H9 (cell line): ENCODE measurements around the gene SNCB. TPM values are rescaled to one million over a fixed set of nuclear protein-coding genes. Genes with fewer than 3 reads are reported as not detected.
A peak's percentile ranks its signal among the peaks of the same experiment; 100 is the strongest.

Source experiments
- DNase-seq: peaks from one replicate; pipeline ENCODE4 v3.0.0-alpha.2; 2017
- H2AFZ ChIP-seq: one replicate; pipeline ENCODE4 v1.6.1; 2013; ENCODE audit warnings: mild to moderate bottlenecking, low read length, control low read depth, moderate library complexity
- H2AK5ac ChIP-seq: 2 replicates; pipeline ENCODE4 v1.6.1; 2013; ENCODE audit warnings: low read length, control low read depth, mixed read lengths; ENCODE audit not compliant: insufficient read length
- H2BK120ac ChIP-seq: one replicate; pipeline ENCODE4 v1.6.1; 2013; ENCODE audit warnings: low read depth, mild to moderate bottlenecking, low read length, control low read depth, inconsistent platforms; ENCODE audit not compliant: poor library complexity, severe bottlenecking
- H2BK12ac ChIP-seq: 2 replicates; pipeline ENCODE4 v1.6.1; 2013; ENCODE audit warnings: low read length, control low read depth, mixed read lengths, low read depth; ENCODE audit not compliant: insufficient read length
- H2BK15ac ChIP-seq: 2 replicates; pipeline ENCODE4 v1.6.1; 2013; ENCODE audit warnings: low read depth, low read length, control low read depth
- H2BK20ac ChIP-seq: one replicate; pipeline ENCODE4 v1.6.1; 2013; ENCODE audit warnings: low read depth, mild to moderate bottlenecking, low read length, control low read depth, inconsistent platforms; ENCODE audit not compliant: poor library complexity, severe bottlenecking
- H2BK5ac ChIP-seq: 2 replicates; pipeline ENCODE4 v1.6.1; 2013; ENCODE audit warnings: low read length, control low read depth, mixed read lengths; ENCODE audit not compliant: insufficient read length
- H3K14ac ChIP-seq: 2 replicates; pipeline ENCODE4 v1.6.1; 2013; ENCODE audit warnings: low read length, control low read depth; ENCODE audit not compliant: insufficient read depth
- H3K18ac ChIP-seq: 2 replicates; pipeline ENCODE4 v1.6.1; 2013; ENCODE audit warnings: low read depth, mild to moderate bottlenecking, mixed read lengths, low read length, control low read depth; ENCODE audit not compliant: insufficient read length
- H3K23ac ChIP-seq: 2 replicates; pipeline ENCODE4 v1.6.1; 2013; ENCODE audit warnings: low read length, control low read depth, mixed read lengths, low read depth; ENCODE audit not compliant: insufficient read length
- H3K23me2 ChIP-seq: 2 replicates; pipeline ENCODE4 v1.6.1; 2013; ENCODE audit warnings: low read depth, mild to moderate bottlenecking, mixed read lengths, low read length, control low read depth; ENCODE audit not compliant: insufficient read length, poor library complexity, severe bottlenecking
- H3K27ac ChIP-seq: 2 replicates; pipeline ENCODE4 v1.5.1; 2013; ENCODE audit warnings: low read length, control low read depth, mixed read lengths, low read depth; ENCODE audit not compliant: insufficient read length
- H3K27me3 ChIP-seq: 2 replicates; pipeline ENCODE4 v1.6.1; 2013; ENCODE audit warnings: low read length, control low read depth, inconsistent platforms; ENCODE audit not compliant: insufficient read depth
- H3K4ac ChIP-seq: 2 replicates; pipeline ENCODE4 v1.6.1; 2013; ENCODE audit warnings: low read depth, mild to moderate bottlenecking, control low read depth, inconsistent platforms, low read length, moderate library complexity
- H3K4me1 ChIP-seq: 2 replicates; pipeline ENCODE4 v1.6.1; 2013; ENCODE audit warnings: low read length, control low read depth, inconsistent platforms; ENCODE audit not compliant: insufficient read depth
- H3K4me2 ChIP-seq: 2 replicates; pipeline ENCODE4 v1.6.1; 2013; ENCODE audit warnings: low read length, control low read depth, mixed read lengths; ENCODE audit not compliant: insufficient read length, insufficient read depth
- H3K56ac ChIP-seq: 2 replicates; pipeline ENCODE4 v1.6.1; 2013; ENCODE audit warnings: low read depth, mild to moderate bottlenecking, mixed read lengths, low read length, control low read depth; ENCODE audit not compliant: insufficient read length
- H3K79me1 ChIP-seq: 2 replicates; pipeline ENCODE4 v1.6.1; 2013; ENCODE audit warnings: low read depth, mild to moderate bottlenecking, moderate library complexity, low read length, control low read depth, inconsistent platforms; ENCODE audit not compliant: insufficient read depth, poor library complexity, severe bottlenecking
- H3K79me2 ChIP-seq: 2 replicates; pipeline ENCODE4 v1.6.1; 2013; ENCODE audit warnings: low read length, control low read depth, inconsistent platforms; ENCODE audit not compliant: insufficient read depth
- H3K9ac ChIP-seq: 2 replicates; pipeline ENCODE4 v1.6.1; 2013; ENCODE audit warnings: low read length, control low read depth, mixed read lengths; ENCODE audit not compliant: insufficient read length; ENCODE audit errors: extremely low read depth
- H3K9me3 ChIP-seq: one replicate; pipeline ENCODE4 v1.6.1; 2013; ENCODE audit warnings: low read depth, low read length, inconsistent platforms; ENCODE audit not compliant: control insufficient read depth
- H3T11ph ChIP-seq: one replicate; pipeline ENCODE4 v1.6.1; 2013; ENCODE audit warnings: mild to moderate bottlenecking, low read length, control low read depth, inconsistent platforms
- H4K20me1 ChIP-seq: one replicate; pipeline ENCODE4 v1.6.1; 2013; ENCODE audit not compliant: control insufficient read depth, insufficient read length, insufficient read depth
- H4K5ac ChIP-seq: 2 replicates; pipeline ENCODE4 v1.6.1; 2013; ENCODE audit warnings: low read depth, mild to moderate bottlenecking, mixed read lengths, low read length, control low read depth; ENCODE audit not compliant: insufficient read length
- H4K8ac ChIP-seq: replicated peaks from 2 replicates; pipeline ENCODE4 v1.6.1; 2013; ENCODE audit warnings: low read length, control low read depth, mixed read lengths, low read depth; ENCODE audit not compliant: insufficient read length
- H4K91ac ChIP-seq: 2 replicates; pipeline ENCODE4 v1.6.1; 2013; ENCODE audit warnings: low read depth, mild to moderate bottlenecking, moderate library complexity, mixed read lengths, low read length, control low read depth; ENCODE audit not compliant: insufficient read length
- H3K27ac Mint-ChIP-seq, 3 experiments: 2 replicates in 2 of 3; 3 replicates in 1 of 3; pipeline ENCODE4 v1.8.0; 2020 to 2021; ENCODE audit warnings: mixed read lengths in 3 of 3, mild to moderate bottlenecking in 1 of 3, moderate library complexity in 1 of 3
- H3K27me3 Mint-ChIP-seq: 2 replicates; pipeline ENCODE4 v1.8.0; 2021; ENCODE audit warnings: low read depth, mild to moderate bottlenecking, moderate library complexity, mixed read lengths
- H3K36me3 Mint-ChIP-seq, 3 experiments: 2 replicates in 2 of 3; 3 replicates in 1 of 3; pipeline ENCODE4 v1.8.0; 2020 to 2021; ENCODE audit warnings: low read depth in 3 of 3, mixed read lengths in 3 of 3; ENCODE audit not compliant: insufficient read depth in 1 of 3
- H3K4me1 Mint-ChIP-seq, 2 experiments: 2 replicates each; pipeline ENCODE4 v1.8.0; 2020; ENCODE audit warnings: mixed read lengths in 2 of 2
- H3K4me3 Mint-ChIP-seq, 2 experiments: 2 replicates in 1 of 2; 3 replicates in 1 of 2; pipeline ENCODE4 v1.8.0; 2020 to 2021; ENCODE audit warnings: mild to moderate bottlenecking in 2 of 2, mixed read lengths in 2 of 2, moderate library complexity in 1 of 2
- H3K9me3 Mint-ChIP-seq, 2 experiments: 2 replicates in 1 of 2; 3 replicates in 1 of 2; pipeline ENCODE4 v1.8.0; 2020; ENCODE audit warnings: mild to moderate bottlenecking in 2 of 2, mixed read lengths in 2 of 2, moderate library complexity in 1 of 2
- CTCF ChIP-seq: fragments of 200-600 bp; sonication (generic); conservative IDR thresholded peaks from 3 replicates; pipeline ENCODE4 v1.8.0; 2021; ENCODE audit warnings: antibody characterized with exemption, mild to moderate bottlenecking
- WGBS: extraction: QIAGEN DNeasy Blood & Tissue Kit; methylation state at CpG from one replicate; pipeline ENCODE4 v1.1.7; 2013; ENCODE audit warnings: missing lambda C conversion rate, low lambda C conversion rate, mixed read lengths; ENCODE audit not compliant: insufficient read length; ENCODE audit errors: extremely low coverage; 5-methylcytosine and 5-hydroxymethylcytosine counted together
- total RNA-seq: library from RNA; stranded (reverse); gene quantifications from 2 replicates; pipeline ENCODE4 v1.2.1, GENCODE V29; 2021

SNCB gene
- total RNA-seq, 1 experiment from 2014 or later: 3.5 TPM

GRCh38 chr5:176611435-176611834 is 18.9 kb downstream of the SNCB start:
- H3K18ac ChIP-seq: no peak overlapping the region
- no peak overlapping the region for H3K4ac ChIP-seq
- H3K79me1 ChIP-seq: no peaks in the 10 kb centered on the region
- no peak overlapping the region for H3K56ac ChIP-seq
- H3K27ac ChIP-seq: no peak overlapping the region
- H3K9ac ChIP-seq: no peak overlapping the region
- H3K4me3 Mint-ChIP-seq: peak overlapping the region in 1 of 2 experiments; percentile 24; a peak in 2 of 5 replicates
- no peak overlapping the region for H2BK15ac ChIP-seq
- H3K9me3 Mint-ChIP-seq: no peaks in the 10 kb centered on the region; a peak in 1 of 5 replicates
- WGBS: no CpG with 5 or more reads among the region's 10 CpGs
- no peak overlapping the region for H2AFZ ChIP-seq
- H2BK20ac ChIP-seq: no peak overlapping the region
- no peaks in the 10 kb centered on the region for H4K20me1 ChIP-seq
- no peak overlapping the region for H2BK120ac ChIP-seq
- no peak overlapping the region for H2AK5ac ChIP-seq
- no peak overlapping the region for H3K23ac ChIP-seq
- DNase-seq: peak; percentile 77
- H2BK12ac ChIP-seq: no peak overlapping the region
- peaks cover 34% of the 10 kb centered on the region for H3K27me3 Mint-ChIP-seq
- TF ChIP-seq CTCF: no peak
- H3K4me1 ChIP-seq: no peaks in the 10 kb centered on the region; the same call in 1 of the 2 replicates
- H3K27me3 ChIP-seq: no peaks in the 10 kb centered on the region; the same call in 1 of the 2 replicates
- H3K27ac Mint-ChIP-seq: no peak overlapping the region; a peak in 1 of 7 replicates
- H3K14ac ChIP-seq: no peak overlapping the region
- H3K79me2 ChIP-seq: no peaks in the 10 kb centered on the region
- peaks cover 30 to 31% of the 10 kb centered on the region in 2 experiments for H3K4me1 Mint-ChIP-seq
- H4K91ac ChIP-seq: no peak overlapping the region
- H3K9me3 ChIP-seq: no peaks in the 10 kb centered on the region
- no peak overlapping the region for H3T11ph ChIP-seq
- no peak overlapping the region for H4K5ac ChIP-seq
- H4K8ac ChIP-seq: no peak overlapping the region
- H3K4me2 ChIP-seq: no peak overlapping the region
- peaks cover 6% of the 10 kb centered on the region for H3K23me2 ChIP-seq
- H2BK5ac ChIP-seq: no peak overlapping the region
- no peaks in the 10 kb centered on the region for H3K36me3 Mint-ChIP-seq
